HepG2 (cell line): Measurements from ENCODE around the gene TACC3. TPM values are rescaled to one million over a fixed set of nuclear protein-coding genes. Genes with fewer than 3 reads are reported as not detected.
A peak's percentile ranks its signal among the peaks of the same experiment; 100 is the strongest.

Experiments
- DRAP1 ChIP-seq: IDR thresholded peaks from 2 replicates; pipeline ENCODE4 v1.6.1; 2016; ENCODE audit warnings: missing genetic modification reagents, missing compliant biosample characterization
- EEA1 ChIP-seq: sonication (generic); formaldehyde crosslinking; IDR thresholded peaks from 2 replicates; pipeline ENCODE4 v1.5.1; 2020; ENCODE audit warnings: mild to moderate bottlenecking, missing genetic modification reagents, borderline replicate concordance
- ESRRA ChIP-seq: sonication (generic); formaldehyde crosslinking; IDR thresholded peaks from 2 replicates; pipeline ENCODE4 v1.5.1; 2020; ENCODE audit warnings: mild to moderate bottlenecking, low read depth, missing genetic modification reagents
- KLF6 ChIP-seq: IDR thresholded peaks from 2 replicates; pipeline ENCODE4 v1.8.0; 2016; ENCODE audit warnings: missing biosample characterization, missing genetic modification reagents
- MNT ChIP-seq: fragments of 450-650 bp; IDR thresholded peaks from 2 replicates; pipeline ENCODE4 v1.6.1; 2016
- RCOR2 ChIP-seq: IDR thresholded peaks from 2 replicates; pipeline ENCODE4 v1.6.1; 2016; ENCODE audit warnings: missing biosample characterization, missing genetic modification reagents
- SALL2 ChIP-seq: sonication (generic); formaldehyde crosslinking; IDR thresholded peaks from 2 replicates; pipeline ENCODE4 v1.8.1; 2023; ENCODE audit warnings: mild to moderate bottlenecking, missing genetic modification reagents, inconsistent platforms
- TBX2 ChIP-seq: sonication (generic); formaldehyde crosslinking; IDR thresholded peaks from 2 replicates; pipeline ENCODE4 v1.5.0; 2020; ENCODE audit warnings: missing genetic modification reagents, mild to moderate bottlenecking, borderline replicate concordance
- THAP7 ChIP-seq: sonication (generic); formaldehyde crosslinking; IDR thresholded peaks from 2 replicates; pipeline ENCODE4 v1.8.1; 2023; ENCODE audit warnings: mild to moderate bottlenecking, missing genetic modification reagents
- YEATS4 ChIP-seq: sonication (generic); formaldehyde crosslinking; IDR thresholded peaks from 2 replicates; pipeline ENCODE4 v1.4.0; 2020; ENCODE audit warnings: missing genetic modification reagents, borderline replicate concordance
- ZBTB49 ChIP-seq: sonication (generic); formaldehyde crosslinking; IDR thresholded peaks from 2 replicates; pipeline ENCODE4 v1.4.0; 2020; ENCODE audit warnings: missing genetic modification reagents, borderline replicate concordance
- ZBTB8A ChIP-seq: sonication (generic); formaldehyde crosslinking; IDR thresholded peaks from 2 replicates; pipeline ENCODE4 v1.4.0; 2020; ENCODE audit warnings: mild to moderate bottlenecking, low read depth, missing genetic modification reagents, borderline replicate concordance
- ZC3H13 ChIP-seq: sonication (generic); formaldehyde crosslinking; IDR thresholded peaks from 2 replicates; pipeline ENCODE4 v1.8.1; 2023; ENCODE audit warnings: mild to moderate bottlenecking, missing genetic modification reagents, moderate library complexity
- ZFY ChIP-seq: sonication (generic); formaldehyde crosslinking; IDR thresholded peaks from 2 replicates; pipeline ENCODE4 v1.4.0; 2020; ENCODE audit warnings: missing genetic modification reagents
- ZMAT3 ChIP-seq: sonication (generic); formaldehyde crosslinking; conservative IDR thresholded peaks from 2 replicates; pipeline ENCODE4 v1.7.0; 2021; ENCODE audit warnings: missing genetic modification reagents
- ZNF225 ChIP-seq: sonication (generic); formaldehyde crosslinking; IDR thresholded peaks from 2 replicates; pipeline ENCODE4 v1.4.0; 2020; ENCODE audit warnings: mild to moderate bottlenecking, missing genetic modification reagents
- ZNF350 ChIP-seq: sonication (generic); formaldehyde crosslinking; IDR thresholded peaks from 2 replicates; pipeline ENCODE4 v1.4.0; 2020; ENCODE audit warnings: mild to moderate bottlenecking, low read depth, missing genetic modification reagents, borderline replicate concordance
- ZNF503 ChIP-seq: sonication (generic); formaldehyde crosslinking; IDR thresholded peaks from 2 replicates; pipeline ENCODE4 v1.4.0; 2020; ENCODE audit warnings: missing genetic modification reagents
- ZNF550 ChIP-seq: sonication (generic); formaldehyde crosslinking; IDR thresholded peaks from 2 replicates; pipeline ENCODE4 v1.4.0; 2020; ENCODE audit warnings: mild to moderate bottlenecking, missing genetic modification reagents, borderline replicate concordance
- ZNF572 ChIP-seq: sonication (generic); formaldehyde crosslinking; IDR thresholded peaks from 2 replicates; pipeline ENCODE4 v1.5.1; 2020; ENCODE audit warnings: mild to moderate bottlenecking, missing genetic modification reagents
- ZNF746 ChIP-seq: sonication (generic); formaldehyde crosslinking; IDR thresholded peaks from 2 replicates; pipeline ENCODE4 v1.8.0; 2022; ENCODE audit warnings: mild to moderate bottlenecking, missing genetic modification reagents
- polyA plus RNA-seq, 8 experiments: library from polyadenylated mRNA; depleted of rRNA in 3 of 8; stranded (reverse) in 7 of 8; unstranded in 1 of 8; fragments of >200 nt; fragmentation: Illumina TruSeq in 4 of 8; extraction: Trizol in 4 of 8; gene quantifications; 2 replicates each; pipeline versions ENCODE4 v1.2.1 to v1.2.3, GENCODE V29; 2011 to 2016; ENCODE audit warnings: low read depth in 4 of 8, missing spikeins in 1 of 8, mixed read lengths in 1 of 8; ENCODE audit not compliant: insufficient read depth in 1 of 8
- total RNA-seq, 5 experiments: library from RNA; depleted of rRNA; stranded (reverse); fragments of >200 nt; fragmentation: Illumina TruSeq; extraction: Trizol; gene quantifications; 2 replicates each; pipeline ENCODE4 v1.2.3, GENCODE V29; 2016; ENCODE audit warnings: low read depth in 1 of 5

TACC3 gene
- total and polyA plus RNA-seq, 2 of the 13 experiments (the other 11 are each of a cell fraction or from before 2014, with no cell fraction given): 20.3 to 21.2 TPM

- TF ChIP-seq ZNF746 (CRISPR knock-in tag) (no peak), ZBTB49 (CRISPR knock-in tag) (no peak), MNT (no peak), EEA1 (CRISPR knock-in tag) (no peak), TBX2 (CRISPR knock-in tag) (peak; percentile 42; the same call in 1 of the 2 replicates), ZMAT3 (no peak), ZNF350 (no peak), ZFY (CRISPR knock-in tag) (peak; percentile 56; the same call in 1 of the 2 replicates), ZNF572 (CRISPR knock-in tag) (no peak), KLF6 (CRISPR knock-in tag) (no peak), ZNF503 (CRISPR knock-in tag) (no peak), ESRRA (CRISPR knock-in tag) (no peak), THAP7 (CRISPR knock-in tag) (no peak), YEATS4 (CRISPR knock-in tag) (peak; percentile 52; the same call in 1 of the 2 replicates), DRAP1 (CRISPR knock-in tag) (no peak), ZBTB8A (CRISPR knock-in tag) (no peak), ZNF550 (no peak), ZNF225 (0 out of 2 replicates have a peak, but pooled peaks have one; percentile 34), RCOR2 (CRISPR knock-in tag) (no peak), ZC3H13 (no peak), SALL2 (CRISPR knock-in tag) (0 out of 2 replicates have a peak, but pooled peaks have one; percentile 29)
Observed at GRCh38 chr4:1683736-1684505, 37.4 kb upstream of the TACC3 start, which contains the start of gene FAM53A (continued).
